ENCODE measurements around the gene STARD10. TPM values are rescaled to one million over a fixed set of nuclear protein-coding genes. Genes with fewer than 3 reads are reported as not detected.

Gene STARD10
- total RNA-seq, 1 experiment from 2014 or later, result 58.4 TPM

GRCh38 chr11:72823105-72823804 is 29.4 kb upstream of the STARD10 start:
- Histone ChIP-seq H3K4me1 (ENCODE audit: control insufficient read depth in 1 of 2, insufficient read depth in 2 of 2, low read length in 2 of 2) (peaks cover 7 to 19% of the 10 kb centered on the region in 2 experiments), H3K79me2 (ENCODE audit: insufficient read depth, low read length) (no peaks in the 10 kb centered on the region), H3K9ac (ENCODE audit: low read length) (no peak overlapping the region), H4K20me1 (ENCODE audit: insufficient read depth) (no peaks in the 10 kb centered on the region), H3K4me2 (ENCODE audit: low read length) (peak overlapping the region; percentile 88; the same call in 1 of the 2 replicates), H3K27me3 (ENCODE audit: insufficient read depth, low read length) (no peaks in the 10 kb centered on the region), H2AFZ (ENCODE audit: low read depth, low read length, poor library complexity, severe bottlenecking) (no peak overlapping the region), H3K27ac (ENCODE audit: low read depth, low read length) (no peak overlapping the region), H3K4me3 (replicated peaks in 1 of 2; ENCODE audit: low read depth in 1 of 2, low read length in 2 of 2) (no peak overlapping the region), H3K9me3 (ENCODE audit: control insufficient read depth in 1 of 2, insufficient read depth in 1 of 2, low read depth in 1 of 2, low read length in 2 of 2) (no peaks in the 10 kb centered on the region), H3K9me2 (ENCODE audit: insufficient read depth) (no peaks in the 10 kb centered on the region), H3K36me3 (ENCODE audit: control insufficient read depth in 1 of 2, insufficient read depth in 2 of 2, low read length in 2 of 2) (no peaks in the 10 kb centered on the region)
- intact Hi-C loops (cut with micrococcal nuclease), result no loop called here
- TF ChIP-seq EGR1 (IDR thresholded peaks at IDR 0.05; ENCODE audit: low read depth), result no peak
- no peak for TF ChIP-seq CBX3 (IDR thresholded peaks at IDR 0.05; ENCODE audit: low read depth)
- no peak for TF ChIP-seq EZH2phosphoT487 (IDR thresholded peaks at IDR 0.05; ENCODE audit: borderline replicate concordance)
- no peak for TF ChIP-seq ATF3 (IDR thresholded peaks at IDR 0.05)
- TF ChIP-seq CEBPB (IDR thresholded peaks at IDR 0.05; ENCODE audit: low read depth), result no peak
- TF ChIP-seq EZH2 (IDR thresholded peaks at IDR 0.05), result no peak
- TF ChIP-seq YY1 (IDR thresholded peaks at IDR 0.05; ENCODE audit: extremely low read depth, insufficient replicate concordance, low read depth, low read length), result no peak
- no peak for TF ChIP-seq JUND (IDR thresholded peaks at IDR 0.05)
- TF ChIP-seq SRF (IDR thresholded peaks at IDR 0.05; ENCODE audit: low read depth), result no peak
- no peak for TF ChIP-seq MAX (IDR thresholded peaks at IDR 0.05)
- no peak for TF ChIP-seq ZBTB33 (IDR thresholded peaks at IDR 0.05; ENCODE audit: extremely low read depth, insufficient replicate concordance, low read length)
- TF ChIP-seq TCF7L2 (IDR thresholded peaks at IDR 0.05; ENCODE audit: borderline replicate concordance, extremely low read depth, insufficient read depth, insufficient read length), result no peak
- TF ChIP-seq ELF1 (IDR thresholded peaks at IDR 0.05; ENCODE audit: borderline replicate concordance, low read depth), result no peak
- no peak for TF ChIP-seq RAD21 (IDR thresholded peaks at IDR 0.05; ENCODE audit: low read depth)
- POLR2A ChIA-PET, result no interaction called here
- CTCF ChIA-PET, result no interaction called here
- DNase-seq (ENCODE audit: low read depth, low spot score), result no peak
- ATAC-seq, result no peak
- RAD21 ChIA-PET (ENCODE audit: low non-redundant PET in 1 of 2, low total read pairs in 2 of 2, uncharacterized antibody in 2 of 2, unreplicated experiment in 2 of 2), result no interaction called here
- no TSS peak for BruUV-seq (replicated peaks)

Measured in HCT116 (cell line).